Skeletal muscle cell (primary cell): ENCODE measurements around the gene TACC2.
"Not testable (repeated sequence)": the region's sequence is repeated elsewhere in the genome, so short reads cannot be mapped to it uniquely, and the experiment has no call there.

Source experiments
- DNase-seq: peaks from one replicate; pipeline ENCODE4 v3.0.0-alpha.2; 2010; ENCODE audit warnings: low read depth
- H3K4me3 ChIP-seq: 2 replicates; pipeline ENCODE4 v1.5.1; 2011; ENCODE audit warnings: low read depth, mild to moderate bottlenecking, control low read depth, low read length, moderate library complexity

TACC2 gene

DNA sequence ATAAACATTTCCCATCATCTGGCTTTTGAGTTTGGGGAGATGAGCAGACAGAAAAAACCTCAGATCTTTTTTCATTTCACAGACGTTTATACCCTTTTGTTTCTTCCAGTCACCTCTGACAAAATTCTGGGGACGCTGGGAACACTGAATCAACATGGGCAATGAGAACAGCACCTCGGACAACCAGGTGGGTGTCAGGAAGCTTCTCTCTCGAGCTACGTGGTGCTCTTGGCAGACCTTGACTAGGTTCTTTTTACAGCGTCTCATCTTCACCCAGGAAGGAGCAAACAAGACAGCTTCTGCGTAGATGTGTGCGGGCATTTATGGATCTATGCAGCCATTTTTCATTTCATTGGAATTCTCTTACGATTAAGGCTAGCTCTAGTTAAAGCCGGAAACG is 32.9 kb downstream of the TACC2 start:
- no peak overlapping the region for H3K4me3 ChIP-seq
- DNase-seq, result no peak

- H3K4me3 ChIP-seq, result no peak overlapping the region
- no peak for DNase-seq
These were observed 33.3 kb downstream of the TACC2 start for GRCh38 chr10:122022276-122022675.

GRCh38 chr10:122023257-122023656 is 34.3 kb downstream of the TACC2 start:
- not testable (repeated sequence) for H3K4me3 ChIP-seq, DNase-seq

DNA sequence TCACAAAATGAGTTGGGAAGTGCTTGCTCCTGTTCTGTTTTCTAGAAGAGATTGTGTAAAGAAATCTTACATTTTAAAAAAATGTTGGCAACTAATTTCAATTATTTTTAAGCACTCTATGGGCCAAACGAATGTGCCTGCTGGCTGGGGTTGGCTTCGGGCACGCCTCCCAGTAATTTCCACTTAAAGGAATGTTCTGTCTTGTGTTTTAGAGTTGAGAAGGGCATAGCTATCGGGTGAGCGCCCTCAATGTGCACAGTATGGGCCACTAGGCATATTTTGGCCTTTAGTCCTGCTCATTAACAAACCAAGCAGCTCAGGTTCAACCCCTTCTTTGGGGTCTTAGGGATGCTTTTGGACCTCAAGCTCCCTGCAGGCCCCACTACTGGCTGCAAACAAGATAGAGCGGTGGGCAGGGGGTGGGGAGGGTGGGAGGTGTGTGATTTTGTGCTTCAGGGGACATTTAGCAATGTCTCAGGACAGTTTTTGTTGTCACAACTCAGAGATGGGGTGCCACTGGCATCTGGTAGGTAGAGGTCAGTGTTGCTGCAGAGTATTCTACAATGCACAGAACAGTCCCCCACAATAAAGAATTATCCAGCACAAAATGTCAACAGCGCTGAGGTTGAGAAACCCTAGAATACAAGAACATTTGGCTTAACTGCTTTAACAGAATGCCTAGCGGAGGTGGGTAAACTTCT is 40.7 kb downstream of the TACC2 start:
- DNase-seq, result no peak
- H3K4me3 ChIP-seq, result no peak overlapping the region

GRCh38 chr10:122030200-122030552 is 41.2 kb downstream of the TACC2 start:
- no peak for DNase-seq
- H3K4me3 ChIP-seq, result no peak overlapping the region

GRCh38 chr10:122033224-122033926 is 44.4 kb downstream of the TACC2 start:
- DNase-seq, result no peak
- H3K4me3 ChIP-seq, result no peak overlapping the region

DNA sequence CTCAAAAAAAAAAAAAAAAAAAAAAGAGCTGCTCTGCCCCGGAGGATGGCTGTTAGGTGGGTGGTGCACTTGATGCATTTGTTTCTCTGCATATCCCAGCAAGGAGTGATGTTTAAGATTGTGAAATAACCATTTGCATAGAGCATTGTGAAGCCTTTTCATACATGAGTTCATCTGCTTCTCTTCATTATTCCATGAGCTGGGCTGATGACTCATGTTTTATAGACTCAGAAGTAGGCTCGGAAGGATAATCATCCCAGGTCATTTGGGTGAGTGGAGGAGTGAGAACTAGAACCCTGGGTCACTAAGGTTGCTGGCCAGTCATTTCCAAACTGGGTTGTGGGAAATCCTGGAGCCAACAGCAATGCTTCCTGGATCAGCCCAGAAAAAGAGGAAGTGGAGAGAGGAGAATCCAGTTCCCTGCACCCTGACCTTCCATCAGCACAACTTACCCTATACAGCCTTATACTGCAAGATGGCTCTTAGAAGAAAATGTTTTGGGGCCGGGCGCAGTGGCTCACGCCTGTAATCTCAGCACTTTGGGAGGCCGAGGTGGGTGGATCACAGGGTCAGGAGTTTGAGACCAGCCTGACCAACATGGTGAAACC is 45.3 kb downstream of the TACC2 start:
- no peak for DNase-seq
- no peak overlapping the region for H3K4me3 ChIP-seq

- no peak overlapping the region for H3K4me3 ChIP-seq
- no peak for DNase-seq
These were observed 51.8 kb downstream of the TACC2 start for GRCh38 chr10:122040786-122041185.

- H3K4me3 ChIP-seq, result no peak overlapping the region
- no peak for DNase-seq
These were observed 53.9 kb downstream of the TACC2 start for GRCh38 chr10:122042836-122043235.

DNA sequence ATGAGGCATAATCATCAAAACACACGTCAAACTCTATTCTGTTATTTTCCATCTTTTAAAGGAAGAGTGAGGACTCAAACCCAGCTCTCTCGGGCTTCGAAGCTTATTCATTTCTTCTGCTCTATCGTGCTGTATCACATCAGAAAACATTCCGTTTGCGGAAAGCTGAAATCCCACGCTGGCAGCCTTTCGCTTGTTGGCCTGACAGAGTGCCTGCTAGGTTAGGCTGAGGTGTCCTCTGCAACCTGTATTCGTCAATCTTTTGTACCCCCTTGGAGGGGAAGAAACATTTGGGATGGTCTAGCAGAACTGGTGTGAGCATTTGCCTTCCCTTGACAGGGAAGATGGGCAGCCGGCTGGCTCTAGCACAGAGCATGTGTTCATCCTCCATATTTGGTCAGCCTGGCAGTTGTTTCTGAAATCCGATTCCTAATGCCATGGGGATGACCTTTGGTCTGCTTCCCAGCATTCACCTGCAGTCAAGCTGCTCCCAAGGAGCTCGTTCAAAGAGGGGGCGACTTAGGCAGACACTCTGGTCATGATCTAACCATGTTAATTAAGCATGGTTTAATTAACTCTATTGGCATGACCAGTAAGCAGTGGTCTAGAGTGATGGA is 55.2 kb downstream of the TACC2 start:
- DNase-seq, result no peak
- H3K4me3 ChIP-seq, result no peak overlapping the region

DNA sequence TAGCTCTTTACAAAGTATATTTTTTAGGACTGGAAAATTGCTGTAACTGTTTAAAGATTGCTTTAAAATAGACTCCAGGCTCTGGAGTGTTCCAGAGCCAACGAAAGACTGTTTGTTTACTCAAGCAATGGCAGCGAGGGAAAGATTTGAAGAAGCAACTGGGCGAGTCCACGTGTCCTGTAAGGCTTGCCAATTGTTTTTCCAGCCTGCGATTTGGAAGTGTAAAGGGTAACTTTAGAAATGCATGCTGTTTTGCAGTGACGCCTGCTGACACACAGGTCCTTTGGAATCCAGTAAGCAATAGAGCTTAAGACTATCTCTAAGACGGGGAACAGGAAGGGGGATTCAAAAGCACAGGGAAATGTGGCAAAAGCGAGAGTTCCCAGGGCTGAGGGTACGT is 55.8 kb downstream of the TACC2 start:
- no peak overlapping the region for H3K4me3 ChIP-seq
- no peak for DNase-seq

- no peak overlapping the region for H3K4me3 ChIP-seq
- DNase-seq, result no peak
These were observed 56.2 kb downstream of the TACC2 start for GRCh38 chr10:122045212-122045611.

DNA sequence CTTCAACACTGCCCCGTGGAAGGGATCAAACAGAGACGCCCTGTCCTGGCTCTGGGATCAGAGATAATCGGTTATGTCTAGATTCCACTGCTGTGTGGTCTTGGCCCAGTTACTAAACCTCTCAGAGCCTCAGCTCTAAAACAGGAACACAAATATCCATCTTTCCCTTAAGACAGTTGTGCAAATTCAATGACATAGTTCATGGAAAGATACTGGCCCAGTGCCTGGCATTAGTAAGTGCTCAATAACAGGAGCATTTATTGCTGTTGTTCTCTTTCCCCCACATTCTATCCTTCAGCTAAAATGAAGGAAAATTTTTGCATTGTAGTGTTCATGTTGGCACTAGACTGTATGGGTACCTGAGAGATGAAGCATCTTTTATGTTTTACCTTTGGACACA is 58.6 kb downstream of the TACC2 start:
- no peak overlapping the region for H3K4me3 ChIP-seq
- no peak for DNase-seq

- DNase-seq, result no peak
- H3K4me3 ChIP-seq, result no peak overlapping the region
These were observed 60.1 kb downstream of the TACC2 start for GRCh38 chr10:122049076-122049475.

DNA sequence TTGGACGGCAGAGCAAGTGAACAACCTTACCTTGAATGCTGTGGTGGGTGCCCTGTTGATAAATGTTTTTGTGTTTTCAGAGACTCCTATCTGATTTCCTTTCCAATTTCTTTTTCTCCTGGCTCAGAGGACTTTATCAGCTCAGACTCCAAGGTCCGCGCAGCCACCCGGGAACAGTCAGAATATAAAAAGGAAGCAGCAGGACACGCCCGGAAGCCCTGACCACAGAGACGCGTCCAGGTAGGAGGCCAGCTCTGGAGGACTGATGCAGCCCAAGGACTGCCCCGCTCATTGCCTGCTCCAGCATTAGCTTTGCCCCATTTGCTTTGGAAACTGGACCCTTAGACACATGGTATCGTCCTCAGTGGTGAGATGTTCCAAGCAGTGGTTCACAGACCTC is 61.3 kb downstream of the TACC2 start:
- no peak for DNase-seq
- H3K4me3 ChIP-seq, result no peak overlapping the region

GRCh38 chr10:122050811-122051210 is 61.8 kb downstream of the TACC2 start:
- DNase-seq, result no peak
- H3K4me3 ChIP-seq, result no peak overlapping the region

- DNase-seq, result no peak
- no peak overlapping the region for H3K4me3 ChIP-seq
These were observed 62.8 kb downstream of the TACC2 start for GRCh38 chr10:122051609-122052385.

GRCh38 chr10:122052701-122053100 is 63.7 kb downstream of the TACC2 start:
- DNase-seq, result no peak
- H3K4me3 ChIP-seq, result no peak overlapping the region

- DNase-seq, result no peak
- no peak overlapping the region for H3K4me3 ChIP-seq
These were observed 64.4 kb downstream of the TACC2 start for GRCh38 chr10:122053314-122053713.
